NCI-H2227 (cell line): ENCODE results near the gene C1orf159.

ENCODE experiments used
- DNase-seq: peaks from one replicate; lab custom pipeline; 2025; ENCODE audit not compliant: unreplicated experiment; lab: John Stamatoyannopoulos, UW

Gene C1orf159

GRCh38 chr1:1132956-1133750 is 17.3 kb upstream of the C1orf159 start:
- DNase-seq: no peak

GRCh38 chr1:1132042-1132950 is 16.4 kb upstream of the C1orf159 start:
- DNase-seq: no peak

GRCh38 chr1:1130206-1131120 is 14.6 kb upstream of the C1orf159 start:
- no peak for DNase-seq

- DNase-seq: no peak
Measured at GRCh38 chr1:1129381-1129821, 13.5 kb upstream of the C1orf159 start.

GRCh38 chr1:1128454-1129139 is 12.7 kb upstream of the C1orf159 start:
- no peak for DNase-seq

- DNase-seq: no peak
Measured at GRCh38 chr1:1127551-1128451, 11.9 kb upstream of the C1orf159 start.

- DNase-seq: no peak
Measured at GRCh38 chr1:1125945-1126344, 10.1 kb upstream of the C1orf159 start.

- DNase-seq: no peak
Measured at GRCh38 chr1:1124786-1125642, 9.1 kb upstream of the C1orf159 start.

- no peak for DNase-seq
Measured at GRCh38 chr1:1124508-1124785, 8.6 kb upstream of the C1orf159 start.

- no peak for DNase-seq
Measured at GRCh38 chr1:1123581-1124507, 8.0 kb upstream of the C1orf159 start.

GRCh38 chr1:1122981-1123480 is 7.1 kb upstream of the C1orf159 start:
- DNase-seq: no peak

GRCh38 chr1:1122078-1122811 is 6.4 kb upstream of the C1orf159 start:
- peak; percentile 51 for DNase-seq

GRCh38 chr1:1121611-1122077 is 5.8 kb upstream of the C1orf159 start:
- DNase-seq: no peak

- no peak for DNase-seq
Measured at GRCh38 chr1:1120866-1121591, 5.1 kb upstream of the C1orf159 start.

- DNase-seq: no peak
Measured at GRCh38 chr1:1120096-1120495, 4.2 kb upstream of the C1orf159 start.
